SJCRH30 (cell line): ENCODE measurements around the gene TTLL3. TPM values are rescaled to one million over a fixed set of nuclear protein-coding genes. Genes with fewer than 3 reads are reported as not detected.
A peak's percentile ranks its signal among the peaks of the same experiment; 100 is the strongest.
"Not testable (repeated sequence)": the region's sequence is repeated elsewhere in the genome, so short reads cannot be mapped to it uniquely, and the experiment has no call there.

Source experiments
- DNase-seq, 2 experiments: peaks; one replicate each; pipeline ENCODE4 v3.0.0-alpha.2; 2015 to 2020
- H3K27ac ChIP-seq: fragments of 250-450 bp; sonication (Bioruptor Pico); 2 replicates; pipeline ENCODE4 v1.5.1; 2020; ENCODE audit warnings: mild to moderate bottlenecking, moderate library complexity
- H3K27me3 ChIP-seq: fragments of 250-450 bp; sonication (Bioruptor Pico); 2 replicates; pipeline ENCODE4 v1.5.1; 2020; ENCODE audit warnings: mild to moderate bottlenecking, moderate library complexity
- H3K36me3 ChIP-seq: fragments of 250-450 bp; sonication (Bioruptor Pico); 2 replicates; pipeline ENCODE4 v1.5.1; 2020; ENCODE audit warnings: mild to moderate bottlenecking, moderate library complexity
- H3K4me1 ChIP-seq: fragments of 250-450 bp; sonication (Bioruptor Pico); 2 replicates; pipeline ENCODE4 v1.5.1; 2020; ENCODE audit warnings: mild to moderate bottlenecking, moderate library complexity
- H3K4me3 ChIP-seq: fragments of 250-450 bp; sonication (Bioruptor Pico); 2 replicates; pipeline ENCODE4 v1.5.1; 2020; ENCODE audit warnings: mild to moderate bottlenecking, moderate library complexity
- H3K9me3 ChIP-seq: fragments of 250-450 bp; sonication (Bioruptor Pico); replicated peaks from 2 replicates; pipeline ENCODE4 v1.5.1; 2020; ENCODE audit warnings: mild to moderate bottlenecking, moderate library complexity
- total RNA-seq: library from RNA; depleted of rRNA; stranded (reverse); fragments of >200 nt; shearing (Covaris generic); gene quantifications from 2 replicates; pipeline ENCODE4 v1.2.3, GENCODE V29; 2014

The TTLL3 gene
- total RNA-seq, 1 experiment from 2014 or later = 14.9 TPM

GRCh38 chr3:9833078-9833477 is 23.0 kb downstream of the TTLL3 start:
- DNase-seq = no peak
- Histone ChIP-seq H3K4me3 (no peak overlapping the region), H3K4me1 (no peaks in the 10 kb centered on the region), H3K27ac (no peak overlapping the region), H3K9me3 (no peaks in the 10 kb centered on the region), H3K27me3 (no peaks in the 10 kb centered on the region), H3K36me3 (peaks cover 13% of the 10 kb centered on the region; the same call in 1 of the 2 replicates)

GRCh38 chr3:9834520-9835380 is 24.7 kb downstream of the TTLL3 start:
- Histone ChIP-seq H3K27ac (no peak overlapping the region), H3K36me3 (peaks cover 10% of the 10 kb centered on the region; the same call in 1 of the 2 replicates)
- DNase-seq = no peak

DNA sequence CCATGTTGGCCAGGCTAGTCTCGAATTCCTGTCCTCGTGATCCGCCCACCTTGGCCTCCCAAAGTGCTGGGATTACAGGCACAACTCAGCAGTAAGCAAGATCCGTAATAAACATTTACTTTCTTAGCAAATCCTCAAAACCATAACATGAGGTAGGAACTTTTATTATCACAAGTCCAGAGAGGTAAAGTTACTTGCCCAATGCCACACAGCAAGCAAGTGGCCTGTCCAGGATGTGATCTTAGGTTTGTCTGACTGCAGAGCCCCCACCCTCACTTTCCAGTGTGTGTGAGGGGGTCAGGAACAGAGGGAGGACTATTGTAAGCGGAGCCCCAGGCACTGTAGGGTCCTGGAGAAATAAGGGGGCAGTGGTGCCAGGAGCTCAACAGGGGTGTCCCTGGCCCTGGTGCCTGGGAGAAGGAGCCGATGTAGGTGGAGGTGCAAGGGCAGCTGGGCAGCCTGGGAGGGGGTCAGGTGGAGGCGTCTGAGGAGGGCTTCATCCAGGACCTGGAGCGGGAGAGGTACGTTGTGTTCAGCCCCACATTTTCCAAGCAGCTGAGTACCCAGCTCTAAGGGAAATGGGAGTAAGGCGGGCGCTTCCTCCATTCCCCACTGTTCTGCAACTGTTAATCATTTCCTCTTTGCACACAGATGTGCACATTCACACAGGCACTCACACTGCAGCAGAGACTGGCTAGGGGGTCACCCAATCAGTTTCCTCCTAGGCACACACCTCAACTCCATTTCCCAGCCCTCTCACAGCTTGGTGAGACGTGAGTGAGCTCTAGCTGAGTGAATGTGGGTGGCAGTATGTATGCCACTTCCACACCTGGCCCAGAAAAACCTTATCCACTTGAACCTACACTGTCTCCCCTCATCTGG is 27.9 kb downstream of the TTLL3 start:
- no peak for DNase-seq
- Histone ChIP-seq H3K9me3 (no peaks in the 10 kb centered on the region), H3K27me3 (no peaks in the 10 kb centered on the region), H3K27ac (no peak overlapping the region), H3K4me3 (no peak overlapping the region), H3K36me3 (peaks cover 17% of the 10 kb centered on the region; the same call in 1 of the 2 replicates), H3K4me1 (no peaks in the 10 kb centered on the region)

More at GRCh38 chr3:9834520-9835380, 24.7 kb downstream of the TTLL3 start:
- Histone ChIP-seq H3K4me3 (no peak overlapping the region), H3K4me1 (no peaks in the 10 kb centered on the region), H3K9me3 (no peaks in the 10 kb centered on the region), H3K27me3 (no peaks in the 10 kb centered on the region)

DNA sequence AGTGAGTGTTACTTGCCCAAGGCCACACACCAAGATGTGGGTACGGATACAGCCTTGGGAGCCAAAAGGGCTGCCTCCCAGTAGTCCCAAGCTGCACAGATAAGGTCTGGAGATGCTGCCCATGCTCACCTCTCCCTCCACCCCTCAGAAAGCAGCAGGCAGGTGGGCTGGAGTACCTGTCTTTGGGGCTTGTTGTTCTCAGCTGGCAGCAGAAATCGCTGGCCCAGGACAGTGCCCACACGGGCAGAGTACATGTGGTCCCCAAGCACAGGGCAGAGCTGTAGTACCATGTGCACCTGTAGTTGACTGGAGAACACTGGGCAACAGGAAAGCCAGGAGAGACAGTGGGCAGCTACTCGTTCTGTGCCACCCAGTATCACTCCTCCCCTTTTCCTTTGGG is 28.8 kb downstream of the TTLL3 start:
- no peak overlapping the region for H3K4me3 ChIP-seq
- no peak overlapping the region for H3K27ac ChIP-seq
- H3K36me3 ChIP-seq = peaks cover 14% of the 10 kb centered on the region; the same call in 1 of the 2 replicates
- H3K4me1 ChIP-seq = no peaks in the 10 kb centered on the region
- no peaks in the 10 kb centered on the region for H3K27me3 ChIP-seq
- DNase-seq = no peak
- no peaks in the 10 kb centered on the region for H3K9me3 ChIP-seq

GRCh38 chr3:9841015-9841414 is 31.0 kb downstream of the TTLL3 start:
- Histone ChIP-seq H3K4me3 (no peak overlapping the region), H3K9me3 (no peaks in the 10 kb centered on the region), H3K36me3 (peaks cover 11% of the 10 kb centered on the region; the same call in 1 of the 2 replicates), H3K27ac (no peak overlapping the region), H3K27me3 (no peaks in the 10 kb centered on the region), H3K4me1 (0 out of 2 replicates have a peak, but pooled peaks cover 3% of the 10 kb centered on the region)
- no peak for DNase-seq

- peak within 1 kb of the TSS; percentile 88 for H3K4me3 ChIP-seq
- peak within 1 kb of the TSS; percentile 23; the same call in 1 of the 2 replicates for H3K27ac ChIP-seq
- peaks cover 3% of the 10 kb centered on the region; the same call in 1 of the 2 replicates for H3K4me1 ChIP-seq
- DNase-seq = peak; percentile 95 to 97
- H3K36me3 ChIP-seq = peaks cover 11% of the 10 kb centered on the region; the same call in 1 of the 2 replicates
- no peaks in the 10 kb centered on the region for H3K27me3 ChIP-seq
- no peaks in the 10 kb centered on the region for H3K9me3 ChIP-seq
Measured at GRCh38 chr3:9843715-9844438, 33.8 kb downstream of the TTLL3 start, which contains the start of gene RPUSD3. RPUSD3 (minus strand) TSS chr3:9844008; CDS start chr3:9843990, 18 bp downstream.

DNA sequence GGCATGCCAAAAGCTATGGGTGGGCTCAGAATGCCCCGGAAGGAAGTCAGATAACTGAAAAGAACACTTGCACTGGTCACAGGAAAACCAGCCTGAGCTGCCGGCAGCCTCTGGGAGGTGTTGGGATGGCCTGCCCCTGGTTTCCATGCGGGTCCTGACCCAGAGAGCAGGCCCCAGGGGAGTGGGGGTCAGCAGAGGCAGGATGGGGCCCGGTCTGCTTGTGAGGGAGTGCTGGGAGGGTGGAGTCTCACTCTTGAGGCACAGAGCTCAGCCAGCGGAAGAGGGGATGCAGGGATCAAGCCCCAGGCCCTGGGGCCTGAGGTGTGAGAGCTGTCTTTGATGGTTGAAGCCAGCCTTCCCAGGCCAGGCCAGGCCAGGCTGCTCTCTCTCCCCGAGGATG is 36.2 kb downstream of the TTLL3 start:
- Histone ChIP-seq H3K9me3 (no peaks in the 10 kb centered on the region), H3K36me3 (peaks cover 6% of the 10 kb centered on the region; the same call in 1 of the 2 replicates), H3K4me3 (no peak overlapping the region), H3K27ac (no peak overlapping the region), H3K27me3 (no peaks in the 10 kb centered on the region), H3K4me1 (peaks cover 3% of the 10 kb centered on the region; the same call in 1 of the 2 replicates)
- no peak for DNase-seq

GRCh38 chr3:9846931-9847488 is 36.9 kb downstream of the TTLL3 start:
- no peak for DNase-seq
- no peaks in the 10 kb centered on the region for H3K27me3 ChIP-seq
- H3K36me3 ChIP-seq = no peaks in the 10 kb centered on the region
- peaks cover 3% of the 10 kb centered on the region; the same call in 1 of the 2 replicates for H3K4me1 ChIP-seq
- no peak overlapping the region for H3K4me3 ChIP-seq
- no peak overlapping the region for H3K27ac ChIP-seq
- H3K9me3 ChIP-seq = no peaks in the 10 kb centered on the region

- H3K27ac ChIP-seq, H3K9me3 ChIP-seq, H3K4me3 ChIP-seq, H3K4me1 ChIP-seq, H3K36me3 ChIP-seq, DNase-seq, H3K27me3 ChIP-seq: not testable (repeated sequence)
Measured at GRCh38 chr3:9847870-9848269, 37.8 kb downstream of the TTLL3 start.

- peak in 1 of 2 experiments; percentile 48 for DNase-seq
- not testable (repeated sequence) for H3K36me3 ChIP-seq, H3K27ac ChIP-seq, H3K4me1 ChIP-seq, H3K27me3 ChIP-seq, H3K4me3 ChIP-seq, H3K9me3 ChIP-seq
Measured at GRCh38 chr3:9848860-9849259, 38.8 kb downstream of the TTLL3 start.

GRCh38 chr3:9851383-9851782 is 41.3 kb downstream of the TTLL3 start:
- H3K4me3 ChIP-seq, H3K27me3 ChIP-seq, H3K36me3 ChIP-seq, H3K27ac ChIP-seq, H3K9me3 ChIP-seq, DNase-seq: not testable (repeated sequence)
- H3K4me1 ChIP-seq = peaks cover 11% of the 10 kb centered on the region; the same call in 1 of the 2 replicates

GRCh38 chr3:9851926-9852325 is 41.9 kb downstream of the TTLL3 start:
- DNase-seq, H3K27ac ChIP-seq, H3K27me3 ChIP-seq, H3K9me3 ChIP-seq, H3K36me3 ChIP-seq, H3K4me3 ChIP-seq: not testable (repeated sequence)
- H3K4me1 ChIP-seq = peaks cover 11% of the 10 kb centered on the region; the same call in 1 of the 2 replicates

- DNase-seq = no peak
- Histone ChIP-seq H3K27me3 (no peaks in the 10 kb centered on the region), H3K9me3 (no peaks in the 10 kb centered on the region), H3K36me3 (no peaks in the 10 kb centered on the region), H3K4me3 (no peak overlapping the region), H3K27ac (no peak overlapping the region), H3K4me1 (peaks cover 11% of the 10 kb centered on the region; the same call in 1 of the 2 replicates)
Measured at GRCh38 chr3:9852528-9852927, 42.5 kb downstream of the TTLL3 start.
